Stimulated activated CD4-positive, alpha-beta T cell treated with anti-CD3 and anti-CD28 coated beads, Interleukin-15, amount 100 ng/mL, for 24 hours (primary cell): ENCODE data around the gene MICAL2.
A peak's percentile ranks its signal among the peaks of the same experiment; 100 is the strongest.

Experiments used
- DNase-seq: peaks from one replicate; pipeline ENCODE4 v3.0.0-alpha.2; 2020

The MICAL2 gene

DNA sequence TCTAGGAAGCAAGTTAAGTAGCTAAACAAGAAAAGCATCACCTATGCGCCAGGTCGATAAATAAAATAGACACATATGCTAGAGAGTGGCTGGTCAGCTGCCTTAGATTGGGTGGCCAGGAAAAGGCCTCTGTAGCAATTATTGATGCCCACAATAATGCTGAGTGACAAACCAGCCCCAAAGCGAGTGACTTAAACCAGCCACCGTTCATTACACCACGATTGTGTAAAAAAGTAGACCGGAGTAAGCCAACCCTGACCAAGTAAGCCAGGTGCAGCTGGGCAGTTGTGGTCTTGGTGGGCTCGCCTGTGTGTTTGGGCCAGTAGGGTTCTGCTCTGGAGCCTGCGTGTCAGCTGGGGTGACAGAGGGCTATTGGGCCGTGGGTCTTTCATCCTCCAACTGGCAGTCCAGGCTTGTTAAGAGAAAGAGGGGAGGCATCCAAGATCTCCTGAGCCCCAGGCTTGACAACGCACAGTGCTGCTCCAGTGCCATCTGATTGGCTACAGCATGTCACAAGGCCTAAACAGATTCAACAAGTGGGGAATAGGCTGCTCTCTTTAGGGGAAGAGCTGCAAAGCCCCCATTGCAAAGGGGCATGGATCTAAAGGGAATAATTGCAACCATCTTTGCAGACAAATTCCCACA lies 166.6 kb downstream of the MICAL2 start:
- no peak for DNase-seq

DNA sequence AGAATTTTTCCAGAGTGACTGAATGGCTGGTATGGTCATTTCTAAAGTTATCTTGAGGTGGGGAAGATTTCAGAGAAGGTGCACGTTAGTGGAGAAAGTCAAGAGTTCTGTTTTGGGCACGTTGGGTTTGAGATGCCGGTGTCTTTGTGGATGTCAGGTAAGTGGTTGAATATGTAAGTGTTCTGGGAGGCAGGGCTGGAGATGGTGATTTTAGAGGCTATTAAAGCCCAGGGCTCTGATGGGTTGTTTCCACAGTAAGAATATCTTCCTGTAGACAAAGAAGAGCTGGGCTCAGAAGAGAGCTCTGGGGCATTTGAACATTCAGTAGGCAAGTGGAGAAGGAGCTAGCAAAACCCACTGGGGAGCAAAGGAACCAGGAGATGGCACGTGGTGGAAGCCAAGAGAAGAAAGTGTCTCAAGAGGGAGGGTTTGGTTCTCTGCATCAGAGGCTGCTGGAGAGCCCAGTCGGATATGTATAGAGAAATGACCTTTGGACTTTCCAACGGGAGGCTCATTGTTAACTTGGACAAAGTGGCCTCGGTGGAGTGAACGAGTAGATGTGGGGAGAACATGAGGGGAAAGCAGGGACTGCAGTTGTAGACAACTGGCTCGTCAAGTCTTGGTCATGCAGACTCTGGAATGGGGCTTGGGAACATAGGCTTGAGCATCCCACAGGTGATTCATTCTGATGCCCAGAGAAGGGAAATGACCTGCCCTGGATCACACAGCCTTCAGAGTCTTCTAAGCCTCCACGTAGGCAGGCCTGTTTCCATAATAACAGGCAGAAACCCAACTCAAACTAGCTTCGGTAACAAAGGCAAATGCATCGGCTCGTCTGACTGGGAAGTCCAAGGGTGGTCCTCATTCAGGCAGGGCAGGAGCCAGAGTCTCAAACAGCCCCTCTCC lies 168.6 kb downstream of the MICAL2 start:
- DNase-seq: no peak

DNA sequence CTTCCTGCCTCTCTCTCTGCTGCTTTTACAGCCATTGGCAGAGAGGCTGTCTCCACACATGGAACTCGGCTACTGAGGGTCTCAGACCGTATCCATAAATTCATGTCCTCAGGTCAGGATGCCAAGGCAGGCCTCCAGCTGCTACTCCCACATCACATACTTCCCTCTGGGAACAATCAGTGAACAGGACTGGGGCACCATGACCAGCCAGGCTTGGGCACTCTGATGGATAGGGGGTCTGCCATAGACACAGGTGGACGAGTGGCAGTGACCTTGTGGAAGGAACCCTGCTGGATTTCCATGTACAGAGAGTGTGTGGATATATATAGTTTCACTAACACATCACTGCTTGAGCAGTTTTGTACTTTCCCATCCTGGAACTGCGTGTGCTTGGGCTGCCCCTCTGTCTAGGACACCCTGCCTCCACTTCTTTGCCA lies 169.3 kb downstream of the MICAL2 start:
- no peak for DNase-seq

DNA sequence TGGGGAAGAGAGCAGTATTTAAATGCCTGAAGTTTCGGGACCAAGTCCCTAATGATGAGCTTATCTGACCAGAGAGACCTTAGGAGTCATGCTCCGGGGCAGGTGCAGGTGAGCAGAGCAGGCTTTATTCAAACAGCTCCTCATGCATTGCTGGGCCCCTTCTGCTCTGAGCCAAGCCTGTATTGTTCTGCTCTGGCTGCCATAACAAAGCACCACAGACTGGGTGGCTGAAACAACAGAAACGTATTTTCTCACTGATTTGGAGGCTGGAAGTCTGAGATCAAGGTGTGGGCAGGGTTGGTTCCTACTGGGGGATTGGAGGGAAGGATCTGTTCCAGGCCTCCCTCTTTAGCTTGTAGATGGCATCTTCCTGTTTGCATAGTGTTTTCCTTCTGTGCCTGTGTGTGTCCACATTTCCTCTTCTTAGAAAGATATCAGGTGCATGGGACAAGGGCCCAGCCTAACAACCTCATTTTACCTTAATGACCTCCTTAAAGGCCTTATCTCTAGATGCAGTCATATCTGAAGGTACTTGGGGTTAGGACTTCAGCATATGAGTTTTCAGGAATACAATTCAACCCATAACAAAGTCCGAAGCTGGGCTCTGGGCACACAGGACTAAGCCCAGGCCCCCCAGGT lies 169.9 kb downstream of the MICAL2 start:
- no peak for DNase-seq

DNA sequence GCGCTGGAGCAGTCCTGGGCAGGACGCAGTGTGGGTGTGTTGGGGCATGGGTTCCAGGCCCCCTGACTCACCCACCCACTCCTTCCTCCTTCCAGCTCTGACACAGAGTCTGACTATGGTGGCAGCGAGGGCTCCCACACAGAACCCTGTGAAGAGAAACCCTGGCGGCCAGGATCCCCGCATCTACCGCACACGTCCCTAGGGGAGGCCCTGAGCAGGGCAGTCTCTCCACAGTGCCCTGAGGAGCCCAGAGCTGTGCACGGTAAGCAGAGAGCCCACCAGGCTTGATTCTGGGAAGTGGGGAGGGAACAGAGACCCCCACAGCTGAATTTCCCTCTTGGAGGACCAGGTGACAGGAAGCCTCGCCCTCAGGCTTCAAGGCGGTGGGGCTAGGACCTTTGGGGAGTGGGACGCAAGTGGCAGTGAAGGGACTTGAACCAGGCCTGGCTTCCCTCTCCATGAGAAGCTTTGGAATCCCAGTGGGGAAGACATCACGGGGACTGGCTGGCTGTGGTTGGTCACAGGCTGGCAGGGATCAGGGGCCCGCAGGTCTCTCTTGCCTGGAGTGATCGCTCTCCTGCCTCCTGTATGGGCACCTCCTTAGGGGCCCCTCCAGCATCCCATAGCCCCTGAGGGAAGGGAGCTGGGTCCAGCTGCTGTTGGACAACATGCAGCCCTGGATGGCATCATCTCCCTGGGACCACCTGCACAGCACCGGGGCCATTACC lies 170.6 kb downstream of the MICAL2 start:
- peak; percentile 40 for DNase-seq

DNA sequence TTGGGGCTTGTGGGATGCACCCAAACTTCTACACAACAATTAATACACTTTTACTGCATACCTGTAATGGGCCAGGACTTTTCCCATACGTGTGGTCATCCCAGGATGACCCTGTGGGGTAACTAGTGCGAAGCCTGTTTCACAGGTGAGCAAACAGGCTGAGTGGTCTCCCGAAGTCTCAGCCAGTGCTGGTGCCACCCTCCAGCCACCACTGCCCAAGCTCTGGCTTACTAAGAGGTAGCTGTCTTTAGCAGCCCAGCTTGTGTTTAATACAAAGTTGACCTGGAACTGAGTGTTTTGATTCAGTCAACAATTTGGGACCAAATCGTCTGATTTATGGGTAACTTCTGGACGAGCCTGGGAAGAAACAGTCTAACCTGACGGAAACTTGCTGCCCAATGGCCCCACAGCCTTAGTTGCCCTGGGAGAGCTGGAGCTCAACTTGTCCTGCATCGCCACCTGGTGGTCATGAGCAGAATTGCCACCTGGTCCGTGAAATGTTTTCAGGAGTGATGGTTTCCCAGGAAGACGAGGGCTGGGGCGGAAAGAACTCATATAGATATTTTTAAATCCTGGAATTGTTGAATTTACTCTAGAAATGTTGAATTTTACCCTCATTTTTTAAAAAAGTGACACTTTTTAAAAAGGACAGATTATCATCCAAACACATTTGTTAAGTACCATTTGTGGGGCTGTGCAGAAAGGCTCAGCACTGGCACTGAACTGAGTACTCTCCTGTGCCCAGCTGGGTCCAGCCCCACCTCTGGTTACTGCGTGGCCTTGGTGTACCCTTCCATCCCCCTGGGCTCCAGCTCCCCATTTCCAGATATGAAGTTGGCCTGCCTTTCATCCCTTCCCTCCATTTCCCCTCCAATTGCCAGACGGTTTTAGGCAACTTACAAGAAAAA lies 171.4 kb downstream of the MICAL2 start:
- DNase-seq: peak; percentile 85

DNA sequence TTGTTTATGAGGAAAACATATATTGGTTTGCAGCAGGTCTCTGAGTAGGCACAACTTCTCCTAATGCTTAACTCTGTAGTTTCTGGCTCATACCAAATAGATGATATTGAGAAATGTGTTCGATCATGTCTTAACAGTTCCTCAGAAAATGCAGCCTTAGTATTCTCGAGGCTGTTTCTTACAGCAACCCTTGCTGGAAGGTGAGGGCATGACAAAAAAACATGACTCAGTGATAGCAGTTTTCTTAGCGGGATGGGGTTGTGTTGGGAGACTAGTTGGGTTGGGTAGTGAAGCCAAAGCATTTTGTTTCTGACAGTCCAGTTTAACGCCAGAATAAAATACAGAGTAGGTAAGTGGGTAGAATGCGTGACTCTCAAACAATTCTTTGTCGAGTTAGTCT lies 172.3 kb downstream of the MICAL2 start:
- DNase-seq: no peak

DNA sequence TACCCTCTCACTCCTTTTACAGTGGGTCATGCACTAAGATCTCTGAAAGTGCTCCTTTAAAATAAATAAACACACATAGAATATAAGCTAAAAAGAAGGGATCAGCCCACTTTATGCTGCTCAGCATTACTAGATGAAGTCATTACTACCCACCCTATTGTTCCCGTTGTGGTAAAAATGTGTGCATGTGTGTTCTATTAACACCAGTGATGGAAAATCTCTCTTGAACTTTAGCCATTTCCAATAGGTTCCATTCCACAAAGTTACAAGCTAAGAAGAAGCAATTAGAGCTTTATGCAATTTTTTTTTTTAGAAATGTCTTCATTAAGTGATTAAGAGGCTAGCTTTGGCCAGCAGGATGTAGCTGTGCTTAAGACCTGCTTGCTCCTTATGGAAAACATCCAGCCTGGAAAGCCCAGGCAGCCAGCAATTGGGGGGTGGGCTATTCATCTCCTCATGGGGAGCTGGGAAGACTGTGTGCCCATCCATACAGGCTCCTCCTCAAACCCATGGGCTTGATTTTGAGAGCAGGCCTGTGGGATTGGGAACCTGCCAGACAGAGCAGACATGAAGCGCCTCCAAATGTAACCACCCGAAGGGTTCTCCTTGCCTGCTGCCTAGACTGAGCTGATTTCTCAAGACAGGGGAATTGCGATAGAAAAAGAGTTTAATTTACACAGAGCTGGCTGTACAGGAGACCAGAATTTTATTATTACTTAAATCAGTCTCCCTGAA lies 174.1 kb downstream of the MICAL2 start:
- DNase-seq: no peak

DNA sequence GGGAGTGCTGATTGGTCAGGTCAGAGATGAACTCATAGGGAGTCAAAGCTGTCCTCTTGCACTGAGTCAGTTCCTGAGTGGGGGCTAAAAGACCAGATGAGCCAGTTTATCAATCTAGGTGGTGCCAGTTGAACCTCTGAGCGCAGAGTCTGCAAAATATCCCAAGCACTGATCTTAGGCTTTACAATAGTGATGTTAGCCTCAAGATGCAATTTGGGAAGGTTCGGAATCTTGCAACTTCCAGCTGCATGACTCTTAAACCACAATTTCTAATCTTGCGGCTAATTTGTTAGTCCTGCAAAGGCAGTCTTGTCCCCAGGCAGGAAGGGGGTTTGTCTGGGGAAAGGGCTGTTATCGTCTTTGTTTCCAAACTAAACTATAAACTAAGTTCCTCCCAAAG lies 174.7 kb downstream of the MICAL2 start:
- no peak for DNase-seq

DNA sequence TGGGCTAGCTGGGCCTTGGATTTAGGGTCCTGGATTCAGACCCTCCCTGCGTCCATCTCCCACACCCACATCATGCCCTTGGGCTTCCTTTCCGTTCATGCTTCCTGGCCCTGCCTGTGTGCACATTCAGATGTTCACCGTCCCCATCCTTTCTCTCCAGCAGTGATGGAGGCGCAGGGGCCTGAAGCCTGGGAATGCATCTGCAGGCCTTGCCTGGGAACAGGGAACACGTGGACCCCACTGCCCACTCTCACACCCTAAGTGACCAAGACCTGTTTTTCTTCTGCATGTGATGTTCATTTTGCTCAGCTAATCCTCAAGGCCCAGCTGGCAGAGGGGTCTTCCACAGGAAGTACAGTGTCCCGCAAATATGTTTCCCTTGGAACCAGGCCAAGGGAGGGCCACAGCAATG lies 175.4 kb downstream of the MICAL2 start:
- DNase-seq: no peak

DNA sequence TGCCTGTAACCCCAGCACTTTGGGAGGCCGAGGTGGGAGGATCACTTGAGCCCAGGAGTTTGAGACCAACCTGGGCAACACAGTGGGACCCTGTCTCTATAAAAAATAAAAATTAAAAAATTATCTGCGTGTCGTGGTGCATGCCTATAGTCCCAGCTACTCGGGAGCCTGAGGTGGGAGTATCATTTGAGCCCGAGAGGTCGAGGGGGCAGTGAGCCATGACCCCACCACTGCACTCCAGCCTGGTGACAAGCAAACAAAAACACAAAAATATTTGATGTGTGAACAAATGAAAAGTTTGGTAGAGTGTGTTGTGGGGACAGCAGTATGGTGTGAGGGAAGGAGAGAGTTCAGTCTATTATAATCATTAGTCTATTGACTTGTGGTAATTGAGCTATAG lies 176.2 kb downstream of the MICAL2 start:
- DNase-seq: no peak

DNA sequence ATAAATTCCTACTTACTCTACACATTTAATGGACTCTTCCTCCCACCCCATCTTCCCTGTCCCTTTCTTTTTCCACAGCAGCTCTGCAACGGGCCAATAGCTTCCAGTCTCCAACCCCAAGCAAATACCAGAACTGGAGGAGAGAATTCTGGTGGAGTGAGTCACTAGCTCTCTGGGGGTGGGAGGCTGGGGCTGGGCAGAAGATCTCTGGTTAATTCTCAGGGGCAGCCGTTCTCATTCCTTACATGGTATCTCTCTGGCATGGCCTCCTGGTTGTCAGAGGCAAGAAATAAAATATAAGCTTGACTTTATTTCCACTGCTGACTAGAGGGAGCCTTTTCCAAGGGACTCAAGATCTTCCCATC lies 176.6 kb downstream of the MICAL2 start:
- no peak for DNase-seq

DNA sequence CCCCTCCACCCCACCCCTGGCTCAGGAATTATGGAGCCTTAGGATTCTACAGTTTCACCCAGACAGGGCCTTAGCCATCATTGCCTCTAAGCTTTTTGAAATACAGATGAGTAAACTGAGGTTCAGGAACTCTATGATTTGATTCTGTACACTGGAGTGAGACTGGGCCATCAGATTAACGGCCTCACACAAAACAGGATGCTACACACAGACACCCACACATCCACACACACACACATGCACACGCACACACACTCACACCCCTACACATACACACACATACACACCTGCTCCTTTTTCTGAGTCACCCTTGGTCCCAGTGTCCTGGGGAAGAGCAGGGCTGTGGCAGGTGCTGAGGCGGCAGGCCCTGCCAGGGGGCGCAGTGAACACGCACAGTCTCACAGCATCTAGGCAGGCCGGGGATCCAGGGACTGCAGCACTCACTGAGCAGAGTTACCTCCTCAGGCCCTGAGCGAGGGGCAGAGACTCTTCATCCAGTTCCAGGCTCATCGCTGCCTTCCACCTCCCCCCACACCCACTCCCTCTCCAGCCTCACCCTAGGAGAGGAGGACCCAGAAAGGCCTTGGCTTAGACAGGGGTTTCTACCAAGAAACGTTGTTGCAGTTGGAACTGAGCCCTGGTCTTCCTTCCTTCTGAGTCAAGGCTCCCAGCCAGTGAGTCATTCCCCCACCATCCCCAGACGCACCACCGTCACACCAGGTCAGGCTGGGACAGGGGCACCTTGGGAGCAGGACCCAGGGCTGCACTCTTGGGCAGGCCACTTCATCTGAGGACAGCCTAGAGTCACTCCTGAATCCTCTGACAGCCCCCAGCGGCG lies 177.2 kb downstream of the MICAL2 start:
- no peak for DNase-seq

DNA sequence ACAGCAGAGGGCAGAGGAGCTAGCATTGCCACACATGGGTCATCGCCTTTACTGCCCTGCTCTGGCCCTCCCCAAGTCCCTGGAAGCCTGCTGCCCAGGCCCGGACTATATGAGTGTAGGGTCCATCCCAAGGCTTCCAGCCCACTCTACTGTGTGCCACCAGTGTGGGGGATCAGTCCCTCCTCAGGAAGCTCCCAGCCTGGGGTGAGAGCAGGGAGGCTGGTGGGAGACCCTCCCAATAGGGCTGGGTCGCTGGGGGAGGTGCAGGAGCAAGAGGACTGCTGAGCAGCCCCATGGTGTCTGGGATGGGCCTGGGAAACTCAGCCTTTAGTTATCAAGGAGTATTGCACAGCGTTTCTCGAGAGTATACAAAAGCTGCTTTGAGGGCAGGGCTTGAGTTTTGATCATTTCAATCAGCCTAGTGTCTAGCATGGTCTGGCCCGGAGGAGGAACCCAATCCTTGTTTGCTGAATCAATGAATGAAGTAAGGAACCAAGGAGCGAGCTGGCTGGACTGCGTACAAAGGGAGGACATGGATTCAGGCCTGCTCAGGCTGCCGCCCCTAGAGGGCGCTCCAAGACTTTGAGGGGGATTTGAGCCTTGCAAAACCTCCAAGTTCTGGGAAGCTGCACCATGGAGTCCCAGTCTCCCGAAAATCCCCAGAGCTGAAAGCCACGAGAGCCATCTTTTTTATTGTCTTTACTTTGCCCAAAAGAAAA lies 178.0 kb downstream of the MICAL2 start:
- peak; percentile 74 for DNase-seq

DNA sequence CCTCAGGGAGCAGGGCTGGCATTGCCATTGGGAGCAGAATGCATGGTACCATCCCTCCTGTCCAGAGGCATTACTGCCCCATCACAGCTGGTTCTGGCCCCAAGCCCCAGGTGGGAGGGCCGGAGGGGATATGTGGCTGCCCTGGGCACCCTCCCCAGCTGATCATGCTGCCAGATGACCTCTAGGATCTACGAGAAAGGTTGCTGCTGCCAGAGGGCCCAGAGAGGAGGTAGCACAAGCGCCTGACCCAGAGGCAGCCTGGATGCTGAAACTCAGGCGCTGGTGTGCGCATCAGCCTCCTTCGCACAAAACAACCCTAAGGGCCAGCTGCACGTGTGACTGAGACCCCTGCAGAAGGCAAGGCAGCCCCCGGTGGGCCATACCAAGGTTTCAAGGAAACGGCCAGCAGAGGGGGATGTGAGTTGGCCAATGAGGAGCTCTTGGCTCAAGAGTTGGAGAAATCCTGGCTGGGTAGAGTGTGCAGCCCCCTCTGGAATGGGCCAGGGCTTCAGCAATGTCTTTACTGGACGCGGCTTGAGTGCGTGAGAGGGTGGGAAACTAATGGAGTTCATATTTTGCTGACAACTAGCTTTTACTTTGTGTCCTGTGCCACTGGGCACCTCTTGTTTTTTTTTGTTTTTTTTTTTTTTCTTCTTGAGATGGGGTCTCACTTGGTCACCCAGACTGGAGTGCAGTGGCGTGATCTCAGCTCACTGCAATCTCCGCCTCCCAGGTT lies 178.7 kb downstream of the MICAL2 start:
- no peak for DNase-seq

DNA sequence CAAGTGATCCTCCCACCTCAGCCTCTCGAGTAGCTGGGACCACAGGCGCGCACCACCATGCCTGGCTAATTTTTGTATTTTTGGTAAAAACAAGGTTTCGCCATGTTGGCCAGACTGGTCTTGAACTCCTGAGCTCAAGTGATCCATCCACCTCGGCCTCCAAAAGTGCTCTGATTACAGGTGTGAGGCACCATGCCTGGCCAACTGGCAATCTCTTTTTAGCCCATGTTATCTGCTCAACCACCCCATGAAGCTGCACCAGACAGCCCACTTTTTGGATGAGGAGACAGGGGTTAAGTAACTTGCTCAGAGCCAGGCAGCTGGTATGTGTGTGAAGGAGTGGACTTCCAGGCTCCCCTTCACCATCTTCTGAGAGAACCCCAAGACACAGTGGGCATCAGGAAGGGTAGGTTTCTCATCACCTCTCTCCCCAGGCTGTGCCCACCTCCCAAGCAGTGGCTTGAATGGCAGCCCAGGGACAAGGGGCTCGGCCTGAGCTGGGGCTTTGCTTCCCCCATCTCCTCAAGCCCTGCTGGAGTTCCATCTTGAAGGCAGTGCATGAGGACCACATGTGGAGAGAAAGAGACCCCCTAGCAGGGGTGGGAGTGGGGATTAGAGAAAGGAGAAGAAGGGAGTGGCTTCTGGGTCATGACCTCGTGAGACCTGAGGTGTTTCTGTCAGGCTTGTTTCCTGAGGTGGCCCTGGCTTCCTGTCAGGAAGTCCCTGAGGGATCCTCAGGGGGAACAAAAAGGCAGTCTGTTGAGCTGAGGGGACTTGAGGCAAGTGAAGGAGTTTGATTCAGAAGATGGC lies 179.5 kb downstream of the MICAL2 start:
- DNase-seq: no peak

DNA sequence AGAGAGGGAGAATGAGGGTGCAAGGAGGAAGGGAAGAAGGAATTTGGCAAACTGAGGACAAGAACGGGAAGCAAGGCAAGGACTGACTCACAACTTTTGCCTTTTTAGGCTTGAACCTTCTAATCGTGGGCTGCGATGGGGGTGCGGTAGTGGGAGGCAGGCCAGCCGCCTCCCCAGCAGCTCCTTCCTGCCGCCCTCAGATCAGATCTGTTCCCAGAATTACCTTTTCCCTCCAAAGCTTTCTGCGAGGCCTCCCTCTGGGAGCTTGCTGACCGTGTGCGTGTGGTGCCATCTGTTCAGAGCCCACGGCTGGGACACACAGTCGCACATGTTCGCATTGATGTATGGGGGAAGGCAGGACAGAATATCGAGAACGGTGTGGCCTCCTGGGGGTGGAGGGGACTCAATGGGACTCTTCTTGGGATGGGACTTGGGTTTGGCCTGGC lies 180.1 kb downstream of the MICAL2 start:
- no peak for DNase-seq

DNA sequence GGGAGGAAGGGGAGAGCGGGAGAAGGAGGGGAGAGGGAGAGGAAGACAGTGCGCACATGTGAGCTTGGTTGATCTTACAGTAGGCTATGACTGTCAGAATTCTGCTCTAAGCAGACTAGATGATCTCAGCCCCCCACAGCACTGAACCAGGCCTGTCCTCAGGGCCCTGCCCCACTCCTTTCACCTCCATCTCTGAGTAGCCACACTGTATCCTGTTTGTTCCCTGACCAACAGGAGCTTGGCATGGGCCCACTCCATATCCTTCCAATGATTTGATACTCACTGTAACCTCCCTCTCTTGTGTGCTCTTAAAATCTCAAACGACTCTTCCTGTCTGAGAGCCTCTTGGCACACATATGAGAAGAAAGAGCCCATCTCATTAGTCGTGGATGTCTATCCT lies 180.9 kb downstream of the MICAL2 start:
- no peak for DNase-seq
